Peyer's patch (tissue), 4 donors: ENCODE results near the gene VMP1.

ENCODE experiments used
- CTCF ChIP-seq, 6 experiments: fragments of 450-650 bp in 4 of 6; fragments of 200-600 bp in 2 of 6; sonication (generic) in 1 of 6; IDR thresholded peaks; one replicate each; pipeline ENCODE4 v1.5.1; 2017 to 2019; ENCODE audit warnings: antibody characterized with exemption in 6 of 6, mild to moderate bottlenecking in 3 of 6, moderate library complexity in 1 of 6
- POLR2A ChIP-seq, 2 donors: fragments of 450-650 bp; IDR thresholded peaks; one replicate each; pipeline ENCODE4 v1.5.1; 2017; ENCODE audit warnings: antibody characterized with exemption in 2 of 2, mild to moderate bottlenecking in 2 of 2, moderate library complexity in 2 of 2

- TF ChIP-seq CTCF (IDR thresholded peaks at IDR 0.05) (peak in 1 of 6 experiments; percentile 2), POLR2A (IDR thresholded peaks at IDR 0.05) (peak; percentile 68 to 83)
Observed at GRCh38 chr17:59842901-59843652, 135.6 kb downstream of the VMP1 start.
